ENCODE results near the gene CFAP99. TPM values are rescaled to one million over a fixed set of nuclear protein-coding genes. Genes with fewer than 3 reads are reported as not detected.

CFAP99 gene
- total and polyA plus RNA-seq, 2 donors (not counting 1 experiment from before 2014, with no cell fraction given): under 0.01 TPM; not detected in 1

DNA sequence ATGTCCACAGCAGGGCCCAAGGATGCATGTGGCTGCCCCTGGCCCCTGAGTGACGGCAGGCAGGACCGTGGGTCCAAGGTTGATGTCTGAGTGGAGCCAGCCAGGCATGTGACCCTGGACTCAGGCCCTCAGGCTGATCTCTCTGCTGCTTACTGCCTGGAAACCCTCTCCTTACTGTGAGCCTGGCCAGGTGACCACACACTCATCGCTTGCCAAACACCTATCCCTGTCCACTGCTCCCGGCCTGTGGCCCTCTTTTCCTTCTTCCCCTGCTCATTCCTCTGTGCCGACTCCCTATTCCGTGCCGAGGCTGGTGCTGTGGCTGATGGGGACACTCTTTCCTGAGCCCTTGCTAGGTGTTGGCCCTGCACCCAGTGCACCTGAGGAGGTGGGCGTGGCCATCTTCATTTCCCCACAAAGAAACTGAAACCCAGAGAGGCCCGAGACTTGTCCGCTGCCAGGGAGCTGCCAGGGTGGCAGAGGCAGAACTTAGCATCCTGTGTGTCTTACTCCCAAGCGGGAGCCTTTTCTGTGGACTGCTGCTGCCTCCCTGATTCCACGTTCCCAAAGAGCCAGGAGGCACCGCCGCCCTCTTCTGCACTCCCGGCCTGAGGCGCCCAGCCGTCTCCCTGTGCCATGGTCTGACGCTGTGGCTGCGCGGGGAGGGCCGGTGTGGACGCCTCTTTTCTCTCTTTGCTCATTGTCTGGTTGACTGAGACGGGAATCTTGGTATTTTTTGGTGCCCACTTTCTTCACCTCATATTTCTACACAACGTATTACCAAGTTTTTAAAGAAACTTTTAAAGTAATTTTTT lies 38.9 kb downstream of the CFAP99 start:
- Histone ChIP-seq H3K27ac (ENCODE audit: insufficient read depth, low read length) (no peak overlapping the region), H3K36me3 (ENCODE audit: control insufficient read depth, insufficient read depth, low read length) (no peaks in the 10 kb centered on the region), H3K4me1 (ENCODE audit: control insufficient read depth, extremely low read depth, insufficient read depth, low read length) (peaks cover 4% of the 10 kb centered on the region), H4K20me1 (ENCODE audit: control insufficient read depth, extremely low read depth, insufficient read depth, low read length) (no peaks in the 10 kb centered on the region), H3K4me3 (replicated peaks in 1 of 4; ENCODE audit: control extremely low read depth in 1 of 4, insufficient read depth in 1 of 4, low read depth in 3 of 4, low read length in 4 of 4) (no peak overlapping the region), H3K27me3 (ENCODE audit: control insufficient read depth, insufficient read depth, low read length) (no peaks in the 10 kb centered on the region), H3K9ac (ENCODE audit: insufficient read depth, low read length) (no peak overlapping the region), H3K79me2 (ENCODE audit: control insufficient read depth, insufficient read depth, low read length) (no peaks in the 10 kb centered on the region), H3K9me3 (ENCODE audit: control insufficient read depth, insufficient read depth, low read depth, low read length) (no peaks in the 10 kb centered on the region), H3K4me2 (ENCODE audit: extremely low read depth, insufficient read depth, low read length) (no peak overlapping the region), H2AFZ (ENCODE audit: low read length) (no peak overlapping the region)
- DNase-seq (ENCODE audit: low read depth in 2 of 2): no peak
- TF ChIP-seq, protein P1, sequence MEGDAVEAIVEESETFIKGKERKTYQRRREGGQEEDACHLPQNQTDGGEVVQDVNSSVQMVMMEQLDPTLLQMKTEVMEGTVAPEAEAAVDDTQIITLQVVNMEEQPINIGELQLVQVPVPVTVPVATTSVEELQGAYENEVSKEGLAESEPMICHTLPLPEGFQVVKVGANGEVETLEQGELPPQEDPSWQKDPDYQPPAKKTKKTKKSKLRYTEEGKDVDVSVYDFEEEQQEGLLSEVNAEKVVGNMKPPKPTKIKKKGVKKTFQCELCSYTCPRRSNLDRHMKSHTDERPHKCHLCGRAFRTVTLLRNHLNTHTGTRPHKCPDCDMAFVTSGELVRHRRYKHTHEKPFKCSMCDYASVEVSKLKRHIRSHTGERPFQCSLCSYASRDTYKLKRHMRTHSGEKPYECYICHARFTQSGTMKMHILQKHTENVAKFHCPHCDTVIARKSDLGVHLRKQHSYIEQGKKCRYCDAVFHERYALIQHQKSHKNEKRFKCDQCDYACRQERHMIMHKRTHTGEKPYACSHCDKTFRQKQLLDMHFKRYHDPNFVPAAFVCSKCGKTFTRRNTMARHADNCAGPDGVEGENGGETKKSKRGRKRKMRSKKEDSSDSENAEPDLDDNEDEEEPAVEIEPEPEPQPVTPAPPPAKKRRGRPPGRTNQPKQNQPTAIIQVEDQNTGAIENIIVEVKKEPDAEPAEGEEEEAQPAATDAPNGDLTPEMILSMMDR (conservative IDR thresholded peaks at IDR 0.05 in 1 of 2, IDR thresholded peaks at IDR 0.05 in 1 of 2; ENCODE audit: low read depth in 1 of 2, low read length in 2 of 2): no peak
- no peak for TF ChIP-seq EZH2 (IDR thresholded peaks at IDR 0.05; ENCODE audit: low read length, missing control alignments)

GRCh38 chr4:2458546-2459491 lies 40.1 kb downstream of the CFAP99 start:
- H3K4me3 ChIP-seq (replicated peaks in 1 of 4; ENCODE audit: control extremely low read depth in 1 of 4, insufficient read depth in 1 of 4, low read depth in 3 of 4, low read length in 4 of 4): no peak overlapping the region
- H2AFZ ChIP-seq (ENCODE audit: low read length): no peak overlapping the region
- H3K36me3 ChIP-seq (ENCODE audit: control insufficient read depth, insufficient read depth, low read length): no peaks in the 10 kb centered on the region
- no peak overlapping the region for H3K9ac ChIP-seq (ENCODE audit: insufficient read depth, low read length)
- no peak for TF ChIP-seq EZH2 (IDR thresholded peaks at IDR 0.05; ENCODE audit: low read length, missing control alignments)
- TF ChIP-seq, protein P1 (conservative IDR thresholded peaks at IDR 0.05 in 1 of 2, IDR thresholded peaks at IDR 0.05 in 1 of 2; ENCODE audit: low read depth in 1 of 2, low read length in 2 of 2): no peak
- no peaks in the 10 kb centered on the region for H3K79me2 ChIP-seq (ENCODE audit: control insufficient read depth, insufficient read depth, low read length)
- no peak for DNase-seq (ENCODE audit: low read depth in 2 of 2)
- no peaks in the 10 kb centered on the region for H4K20me1 ChIP-seq (ENCODE audit: control insufficient read depth, extremely low read depth, insufficient read depth, low read length)
- no peaks in the 10 kb centered on the region for H3K9me3 ChIP-seq (ENCODE audit: control insufficient read depth, insufficient read depth, low read depth, low read length)
- no peaks in the 10 kb centered on the region for H3K27me3 ChIP-seq (ENCODE audit: control insufficient read depth, insufficient read depth, low read length)
- peaks cover 4% of the 10 kb centered on the region for H3K4me1 ChIP-seq (ENCODE audit: control insufficient read depth, extremely low read depth, insufficient read depth, low read length)
- no peak overlapping the region for H3K4me2 ChIP-seq (ENCODE audit: extremely low read depth, insufficient read depth, low read length)
- H3K27ac ChIP-seq (ENCODE audit: insufficient read depth, low read length): no peak overlapping the region

Data from fibroblast of lung (primary cell).